HUES64 (cell line): ENCODE results near the gene SIVA1.

ENCODE experiments used
- H3K27ac ChIP-seq: 2 replicates; pipeline ENCODE4 v1.7.0; 2013; ENCODE audit warnings: low read depth, low read length, inconsistent platforms
- H3K27me3 ChIP-seq: 2 replicates; pipeline ENCODE4 v1.6.1; 2013; ENCODE audit warnings: mild to moderate bottlenecking, low read length; ENCODE audit not compliant: insufficient read depth
- H3K36me3 ChIP-seq: 2 replicates; pipeline ENCODE4 v1.6.1; 2013; ENCODE audit warnings: mild to moderate bottlenecking, low read length; ENCODE audit not compliant: insufficient read depth
- H3K4me1 ChIP-seq: 2 replicates; pipeline ENCODE4 v1.6.1; 2013; ENCODE audit warnings: mild to moderate bottlenecking, low read length, moderate library complexity; ENCODE audit not compliant: insufficient read depth
- H3K4me3 ChIP-seq: 2 replicates; pipeline ENCODE4 v1.5.1; 2013; ENCODE audit warnings: mild to moderate bottlenecking, low read length, moderate library complexity
- H3K9ac ChIP-seq: 2 replicates; pipeline ENCODE4 v1.6.1; 2013; ENCODE audit warnings: mild to moderate bottlenecking, low read depth, low read length
- H3K9me3 ChIP-seq: 2 replicates; pipeline ENCODE4 v1.6.1; 2013; ENCODE audit warnings: low read depth, low read length; ENCODE audit not compliant: insufficient read depth
- WGBS: fragments of 150-250, 120-280 bp; methylation state at CpG from one replicate; pipeline ENCODE4 v1.1.7; 2013; ENCODE audit warnings: missing lambda C conversion rate; 5-methylcytosine and 5-hydroxymethylcytosine counted together

The SIVA1 gene

DNA sequence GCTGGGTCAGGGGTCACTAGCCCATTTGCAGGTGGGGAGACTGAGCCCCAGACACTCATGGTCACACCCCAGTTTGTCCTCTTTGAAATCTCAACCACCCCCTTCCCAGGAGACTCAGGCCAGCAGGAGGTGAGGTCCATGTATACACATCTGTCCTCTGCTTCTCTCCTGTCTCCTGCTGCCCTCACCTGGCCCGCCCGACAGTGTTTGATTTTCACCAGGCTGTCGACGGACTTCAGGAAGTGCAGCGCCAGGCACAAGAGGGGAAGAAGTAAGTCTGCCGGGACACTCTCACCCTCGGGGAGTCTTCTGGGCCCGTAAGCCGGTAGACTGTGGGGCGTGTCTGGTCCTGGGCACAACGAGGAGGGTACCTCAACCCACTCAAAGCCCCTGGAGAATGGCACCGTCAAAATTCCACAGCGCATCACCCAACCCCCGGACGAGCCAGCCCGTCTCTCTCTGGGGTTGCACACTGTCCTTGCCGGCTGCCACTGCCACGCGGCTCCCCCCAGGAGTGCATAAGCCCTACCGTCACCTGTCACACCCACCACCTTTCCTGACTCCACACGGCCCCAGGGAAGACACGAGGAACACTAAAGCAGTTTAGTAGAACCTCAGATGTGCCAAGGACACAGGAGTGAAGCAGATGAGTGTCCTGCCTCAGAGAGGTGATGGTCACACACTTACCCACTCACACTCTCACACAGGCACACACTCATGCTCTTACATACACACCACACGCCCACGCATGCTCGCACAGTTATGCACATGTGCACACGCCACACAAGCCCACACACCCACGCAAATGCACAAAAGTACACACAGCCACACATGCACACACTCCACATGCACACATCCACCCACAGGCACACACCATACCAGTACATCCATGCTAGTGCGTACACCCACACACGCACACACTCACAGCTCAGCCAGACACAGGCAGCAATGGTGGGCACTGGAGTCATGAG, 13.1 kb upstream of the SIVA1 start:
- Histone ChIP-seq H3K27ac (no peak overlapping the region), H3K27me3 (no peaks in the 10 kb centered on the region), H3K4me3 (no peak overlapping the region), H3K9ac (no peak overlapping the region), H3K4me1 (no peaks in the 10 kb centered on the region), H3K36me3 (peaks cover 4% of the 10 kb centered on the region; the same call in 1 of the 2 replicates), H3K9me3 (no peaks in the 10 kb centered on the region)
- whole genome bisulfite sequencing = 91% methylated on average over 29 of the region's 29 CpGs

DNA sequence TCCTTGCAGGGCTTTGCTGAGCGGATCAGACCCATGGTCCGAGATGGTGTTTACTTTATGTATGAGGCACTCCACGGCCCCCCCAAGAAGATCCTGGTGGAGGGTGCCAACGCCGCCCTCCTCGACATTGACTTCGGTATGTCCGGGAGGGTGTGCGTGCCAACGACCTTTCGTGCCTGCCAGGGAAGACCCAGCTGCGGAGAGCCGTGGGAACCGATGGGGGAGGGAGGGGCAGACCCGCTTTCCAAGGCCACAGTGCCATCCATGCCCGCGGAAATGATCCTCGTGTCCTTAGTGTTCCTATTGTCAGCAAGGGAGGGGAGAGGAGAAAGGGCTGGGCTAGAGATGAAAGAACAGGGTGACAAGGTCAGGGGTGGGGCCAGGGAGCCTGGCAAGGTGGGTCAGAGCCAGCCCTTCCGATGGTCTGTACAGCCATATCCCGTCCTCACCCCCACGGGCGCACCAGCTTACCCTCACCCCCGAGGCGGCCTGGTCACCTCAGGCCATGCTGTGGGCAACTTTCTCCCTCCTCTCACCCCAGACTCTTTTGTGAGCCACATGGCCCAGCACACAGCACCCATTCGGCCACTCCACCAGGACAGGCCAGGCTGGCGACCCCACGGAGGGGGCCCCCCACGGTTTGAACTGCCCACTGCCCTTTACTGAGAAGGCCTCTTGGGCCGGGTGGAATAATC, 11.7 kb upstream of the SIVA1 start:
- Histone ChIP-seq H3K27ac (no peak overlapping the region), H3K4me1 (no peaks in the 10 kb centered on the region), H3K9ac (no peak overlapping the region), H3K9me3 (no peaks in the 10 kb centered on the region), H3K4me3 (no peak overlapping the region), H3K27me3 (no peaks in the 10 kb centered on the region), H3K36me3 (peaks cover 4% of the 10 kb centered on the region; the same call in 1 of the 2 replicates)
- WGBS = 91% methylated on average over 29 of the region's 29 CpGs

DNA sequence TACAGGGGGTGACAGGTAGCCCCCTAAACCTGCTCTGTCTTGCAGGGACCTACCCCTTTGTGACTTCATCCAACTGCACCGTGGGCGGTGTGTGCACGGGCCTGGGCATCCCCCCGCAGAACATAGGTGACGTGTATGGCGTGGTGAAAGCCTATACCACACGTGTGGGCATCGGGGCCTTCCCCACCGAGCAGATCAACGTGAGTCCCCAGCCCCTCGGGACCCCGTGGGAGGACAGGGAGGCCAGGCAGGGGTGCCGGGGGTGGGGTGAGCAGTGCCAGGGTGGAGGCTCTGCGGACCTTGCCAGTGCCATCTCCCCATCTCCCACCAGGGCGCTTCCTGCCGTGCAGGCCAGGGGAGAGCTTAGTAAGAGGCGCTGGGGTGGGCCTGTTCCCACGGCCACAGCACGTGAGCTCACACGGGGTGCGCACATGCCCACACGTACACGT, 11.1 kb upstream of the SIVA1 start:
- H3K4me1 ChIP-seq = no peaks in the 10 kb centered on the region
- no peak overlapping the region for H3K9ac ChIP-seq
- H3K36me3 ChIP-seq = peaks cover 4% of the 10 kb centered on the region; the same call in 1 of the 2 replicates
- H3K4me3 ChIP-seq = no peak overlapping the region
- H3K9me3 ChIP-seq = no peaks in the 10 kb centered on the region
- no peak overlapping the region for H3K27ac ChIP-seq
- H3K27me3 ChIP-seq = no peaks in the 10 kb centered on the region
- 91% methylated on average over 23 of the region's 23 CpGs for WGBS

DNA sequence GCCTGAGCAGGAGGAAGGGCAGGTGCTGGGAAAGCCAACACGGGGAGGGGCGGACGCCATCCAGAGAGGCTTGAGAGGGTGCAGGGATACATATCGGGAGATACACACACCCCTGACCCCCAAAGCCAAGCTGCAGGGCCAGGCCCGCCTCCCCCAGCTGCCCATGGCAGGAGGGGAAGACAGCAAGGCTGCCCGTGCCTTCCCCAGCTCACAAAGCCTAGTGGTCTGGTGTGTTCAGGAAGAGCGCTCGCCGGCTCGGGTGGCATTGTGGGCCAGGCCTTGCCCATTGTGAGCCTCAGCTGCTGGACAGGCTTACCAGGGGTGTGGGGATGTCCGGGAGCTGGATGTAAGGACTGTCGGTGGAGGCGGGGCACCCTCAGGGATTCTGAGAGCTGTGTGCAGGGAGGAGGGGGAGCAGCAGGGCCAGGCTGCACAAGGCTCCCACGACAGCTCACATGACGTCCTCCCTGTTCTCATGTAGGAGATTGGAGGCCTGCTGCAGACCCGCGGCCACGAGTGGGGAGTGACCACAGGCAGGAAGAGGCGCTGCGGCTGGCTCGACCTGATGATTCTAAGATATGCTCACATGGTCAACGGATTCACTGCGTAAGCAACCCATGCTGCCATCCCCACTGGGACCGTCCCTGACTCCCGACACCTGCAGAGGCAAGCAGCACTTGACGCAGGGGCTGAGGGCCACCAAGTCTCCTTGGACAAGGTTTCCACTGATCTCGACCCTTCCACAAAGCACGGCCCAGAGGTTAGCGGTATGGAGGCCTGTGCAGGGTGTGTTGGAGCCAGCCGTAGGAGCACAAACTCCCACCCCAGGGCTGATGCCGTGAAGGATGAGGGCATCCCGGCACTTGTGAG, 10.1 kb upstream of the SIVA1 start:
- H3K27me3 ChIP-seq = no peaks in the 10 kb centered on the region
- WGBS = 93% methylated on average over 32 of the region's 32 CpGs
- no peak overlapping the region for H3K4me3 ChIP-seq
- H3K4me1 ChIP-seq = no peaks in the 10 kb centered on the region
- H3K9ac ChIP-seq = no peak overlapping the region
- H3K9me3 ChIP-seq = no peaks in the 10 kb centered on the region
- H3K36me3 ChIP-seq = peaks cover 4% of the 10 kb centered on the region; the same call in 1 of the 2 replicates
- H3K27ac ChIP-seq = no peak overlapping the region

DNA sequence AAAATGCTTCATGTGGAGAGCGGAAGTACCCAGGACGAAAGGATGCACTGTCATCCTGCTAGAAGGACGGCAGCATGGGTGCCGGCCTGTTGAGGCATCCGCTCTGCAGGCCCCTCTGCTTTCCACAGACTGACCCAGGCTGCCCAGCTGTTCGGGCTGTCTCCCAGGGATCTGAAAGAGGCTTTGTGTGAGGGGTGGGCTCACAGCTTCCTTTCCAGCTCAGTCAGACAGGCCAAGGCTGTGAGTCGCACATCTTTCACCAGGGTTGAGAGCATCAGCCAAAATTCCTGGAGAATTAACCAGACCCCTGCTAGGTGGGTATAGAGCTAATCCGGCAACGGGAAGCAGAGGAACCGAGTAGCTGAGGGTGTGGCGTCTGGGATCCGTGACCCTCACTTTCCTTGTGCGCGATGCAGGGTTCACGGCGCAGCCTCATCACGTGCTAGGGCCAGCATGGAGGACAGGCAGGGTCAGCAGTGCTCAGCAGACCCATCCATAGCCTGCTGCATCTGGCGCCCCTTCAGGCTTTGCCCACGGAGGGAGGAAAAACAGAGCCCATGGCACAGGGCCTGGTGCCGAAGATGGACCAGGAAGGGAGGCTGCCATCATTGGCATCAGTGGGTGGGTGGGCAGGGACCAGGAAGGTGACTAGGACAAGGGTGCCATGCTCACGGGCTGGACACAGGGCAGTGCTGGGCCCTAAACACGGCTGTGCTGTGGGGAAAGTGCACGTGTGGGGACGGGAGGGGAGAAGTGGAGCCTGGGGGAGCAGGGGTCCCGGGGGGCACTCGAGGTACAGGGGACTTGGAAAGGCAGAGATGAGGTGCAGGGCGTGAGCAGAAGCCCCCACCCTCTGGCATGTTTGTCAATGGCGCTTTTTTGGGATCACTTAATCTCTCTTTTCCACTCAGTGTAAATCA, 9.2 kb upstream of the SIVA1 start:
- 87% methylated on average over 28 of the region's 28 CpGs for WGBS
- H3K4me3 ChIP-seq = no peak overlapping the region

DNA sequence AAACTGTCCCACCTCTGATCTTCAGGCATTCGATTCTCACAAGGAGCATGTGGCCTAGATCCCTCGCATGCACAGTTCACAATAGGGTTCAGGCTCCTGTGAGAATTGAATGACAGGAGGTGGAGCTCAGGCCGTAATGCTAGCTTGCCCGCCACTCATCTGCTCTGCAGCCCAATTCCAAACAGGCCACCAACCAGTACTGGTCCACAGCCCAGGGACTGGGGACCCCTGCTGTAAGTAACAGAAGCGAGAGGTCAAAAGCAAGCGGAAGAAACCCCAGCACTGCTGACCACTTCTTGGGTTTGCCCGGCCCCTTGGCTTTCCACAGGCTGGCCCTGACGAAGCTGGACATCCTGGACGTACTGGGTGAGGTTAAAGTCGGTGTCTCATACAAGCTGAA, 8.5 kb upstream of the SIVA1 start:
- Histone ChIP-seq H3K9me3 (peaks cover 4% of the 10 kb centered on the region; the same call in 1 of the 2 replicates), H3K27ac (no peak overlapping the region), H3K4me3 (no peak overlapping the region), H3K4me1 (no peaks in the 10 kb centered on the region; the same call in 1 of the 2 replicates), H3K9ac (no peak overlapping the region), H3K36me3 (peaks cover 4% of the 10 kb centered on the region; the same call in 1 of the 2 replicates), H3K27me3 (no peaks in the 10 kb centered on the region)
- 92% methylated on average over 10 of the region's 10 CpGs for WGBS

More for the DNA sequence above, 9.2 kb upstream of the SIVA1 start:
- H3K9me3 ChIP-seq = no peaks in the 10 kb centered on the region
- no peaks in the 10 kb centered on the region for H3K27me3 ChIP-seq
- H3K9ac ChIP-seq = no peak overlapping the region
- H3K4me1 ChIP-seq = no peaks in the 10 kb centered on the region
- peaks cover 4% of the 10 kb centered on the region; the same call in 1 of the 2 replicates for H3K36me3 ChIP-seq
- H3K27ac ChIP-seq = no peak overlapping the region

DNA sequence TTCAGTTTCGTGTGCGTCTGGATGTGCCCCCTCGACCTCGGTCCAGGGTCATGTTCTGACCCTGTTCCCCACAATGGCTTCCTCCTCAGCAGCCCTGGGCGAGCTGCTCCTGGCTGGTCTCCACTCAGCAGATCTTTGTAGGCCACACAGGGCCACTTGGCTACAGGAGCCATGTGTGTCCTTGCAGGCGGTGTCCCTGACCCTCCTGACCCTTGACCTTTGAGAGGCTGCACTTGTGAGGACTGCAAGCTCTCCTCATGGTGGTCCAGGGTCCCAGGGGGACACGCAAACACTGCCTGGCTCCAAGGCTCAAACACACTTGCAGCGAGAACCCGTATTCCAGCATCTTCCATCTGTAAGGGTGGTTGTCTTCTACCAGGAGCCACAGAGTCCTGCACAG, 7.5 kb upstream of the SIVA1 start:
- H3K9me3 ChIP-seq = peaks cover 12% of the 10 kb centered on the region; the same call in 1 of the 2 replicates
- no peaks in the 10 kb centered on the region for H3K36me3 ChIP-seq
- H3K9ac ChIP-seq = no peak overlapping the region
- H3K27me3 ChIP-seq = no peaks in the 10 kb centered on the region
- no peak overlapping the region for H3K4me3 ChIP-seq
- 94% methylated on average over 9 of the region's 9 CpGs for WGBS
- H3K27ac ChIP-seq = no peak overlapping the region
- H3K4me1 ChIP-seq = no peaks in the 10 kb centered on the region; the same call in 1 of the 2 replicates

DNA sequence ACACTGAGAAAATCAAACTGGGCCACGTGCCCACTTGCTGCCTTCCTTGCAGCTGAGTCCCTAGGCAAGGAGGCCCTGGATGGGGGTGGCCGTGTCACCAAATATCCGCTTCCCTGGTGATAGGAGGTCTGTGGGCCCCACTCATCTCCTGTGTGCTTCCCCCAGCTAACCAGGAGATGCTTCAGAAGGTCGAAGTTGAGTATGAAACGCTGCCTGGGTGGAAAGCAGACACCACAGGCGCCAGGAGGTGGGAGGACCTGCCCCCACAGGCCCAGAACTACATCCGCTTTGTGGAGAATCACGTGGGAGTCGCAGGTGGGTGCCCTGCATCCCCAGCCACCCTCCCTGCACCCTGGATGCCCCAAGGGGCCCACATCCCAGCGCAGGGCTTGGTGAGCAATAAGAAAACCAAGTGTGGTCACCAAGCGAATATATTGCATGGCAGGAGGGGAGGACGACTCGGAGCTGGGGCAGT, 6.8 kb upstream of the SIVA1 start:
- H3K9me3 ChIP-seq = peaks cover 12% of the 10 kb centered on the region; the same call in 1 of the 2 replicates
- H3K27me3 ChIP-seq = no peaks in the 10 kb centered on the region
- no peaks in the 10 kb centered on the region for H3K36me3 ChIP-seq
- WGBS = 92% methylated on average over 13 of the region's 13 CpGs
- H3K27ac ChIP-seq = no peak overlapping the region
- H3K4me3 ChIP-seq = no peak overlapping the region
- H3K4me1 ChIP-seq = no peaks in the 10 kb centered on the region; the same call in 1 of the 2 replicates
- H3K9ac ChIP-seq = no peak overlapping the region

DNA sequence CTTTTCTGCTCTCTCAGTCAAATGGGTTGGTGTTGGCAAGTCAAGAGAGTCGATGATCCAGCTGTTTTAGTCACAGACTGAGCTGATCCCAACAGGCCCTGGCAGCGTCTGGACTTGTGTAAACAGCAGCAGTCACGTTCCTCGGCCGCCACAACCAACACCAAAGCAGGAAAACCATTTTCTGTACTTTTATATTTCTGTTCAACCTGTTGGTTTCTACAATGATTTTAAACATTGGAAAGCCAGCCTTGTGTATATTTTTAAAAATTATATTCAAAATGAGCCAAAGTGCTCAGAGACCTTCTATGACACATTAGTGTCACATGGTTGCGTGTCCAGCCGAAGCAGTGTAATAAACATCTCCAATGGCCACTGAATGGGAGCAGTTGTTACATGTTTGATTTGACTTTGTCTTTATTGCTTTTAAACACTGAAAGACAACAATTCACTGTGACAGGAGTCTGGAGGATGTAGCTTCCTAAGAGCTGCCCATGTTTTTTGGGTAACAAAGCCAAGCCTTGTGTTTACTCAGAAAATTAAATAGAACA, 5.9 kb upstream of the SIVA1 start:
- no peaks in the 10 kb centered on the region for H3K27me3 ChIP-seq
- WGBS = 88% methylated on average over 7 of the region's 7 CpGs
- no peak overlapping the region for H3K4me3 ChIP-seq
- H3K4me1 ChIP-seq = no peaks in the 10 kb centered on the region; the same call in 1 of the 2 replicates
- H3K36me3 ChIP-seq = no peaks in the 10 kb centered on the region
- no peak overlapping the region for H3K9ac ChIP-seq
- H3K9me3 ChIP-seq = peaks cover 15% of the 10 kb centered on the region
- no peak overlapping the region for H3K27ac ChIP-seq
